ENCODE results near the gene OR8B4.
"Not testable (repeated sequence)": the region's sequence is repeated elsewhere in the genome, so short reads cannot be mapped to it uniquely, and the experiment has no call there.

OR8B4 gene, protein sequence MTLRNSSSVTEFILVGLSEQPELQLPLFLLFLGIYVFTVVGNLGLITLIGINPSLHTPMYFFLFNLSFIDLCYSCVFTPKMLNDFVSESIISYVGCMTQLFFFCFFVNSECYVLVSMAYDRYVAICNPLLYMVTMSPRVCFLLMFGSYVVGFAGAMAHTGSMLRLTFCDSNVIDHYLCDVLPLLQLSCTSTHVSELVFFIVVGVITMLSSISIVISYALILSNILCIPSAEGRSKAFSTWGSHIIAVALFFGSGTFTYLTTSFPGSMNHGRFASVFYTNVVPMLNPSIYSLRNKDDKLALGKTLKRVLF

DNA sequence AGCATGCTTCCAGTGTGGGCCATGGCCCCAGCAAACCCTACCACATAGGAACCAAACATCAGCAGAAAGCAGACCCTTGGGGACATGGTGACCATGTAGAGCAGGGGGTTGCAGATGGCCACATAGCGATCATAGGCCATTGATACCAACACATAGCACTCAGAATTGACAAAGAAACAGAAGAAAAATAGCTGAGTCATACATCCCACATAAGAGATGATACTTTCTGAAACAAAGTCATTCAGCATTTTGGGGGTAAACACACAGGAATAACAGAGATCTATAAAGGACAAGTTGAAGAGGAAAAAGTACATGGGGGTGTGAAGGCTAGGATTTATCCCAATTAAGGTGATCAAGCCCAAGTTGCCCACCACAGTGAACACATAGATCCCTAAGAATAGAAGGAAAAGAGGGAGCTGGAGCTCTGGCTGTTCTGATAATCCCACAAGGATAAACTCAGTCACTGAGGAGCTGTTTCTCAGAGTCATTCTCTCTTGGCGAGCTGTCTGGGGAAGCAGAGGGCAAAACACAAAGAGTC is at the start of gene OR8B4:
OR8B4 (minus strand) TSS at position 488 of the 538 bp plus-strand sequence; CDS start at position 488, 0 bp downstream.
- no peak for DNase-seq

DNA sequence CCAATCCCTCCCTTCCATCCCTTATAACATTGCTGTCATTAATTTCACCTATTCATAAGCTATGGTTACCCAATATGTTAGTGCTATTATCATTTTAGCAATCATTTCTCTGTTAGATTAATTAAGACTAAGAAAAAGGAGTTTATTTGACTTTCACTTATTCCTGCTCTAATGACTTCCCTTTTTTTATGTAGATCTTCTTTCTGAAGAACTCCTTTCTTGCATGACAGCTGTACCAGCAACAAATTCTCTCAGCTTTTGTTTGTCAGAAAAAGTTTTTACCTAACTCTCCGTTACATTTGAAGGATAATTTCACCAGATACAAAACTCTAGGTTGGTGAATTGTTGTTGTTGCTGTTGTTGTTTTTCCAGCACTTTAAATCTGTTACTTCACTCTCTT is 49.4 kb upstream of the OR8B4 start:
- no peak for DNase-seq

DNA sequence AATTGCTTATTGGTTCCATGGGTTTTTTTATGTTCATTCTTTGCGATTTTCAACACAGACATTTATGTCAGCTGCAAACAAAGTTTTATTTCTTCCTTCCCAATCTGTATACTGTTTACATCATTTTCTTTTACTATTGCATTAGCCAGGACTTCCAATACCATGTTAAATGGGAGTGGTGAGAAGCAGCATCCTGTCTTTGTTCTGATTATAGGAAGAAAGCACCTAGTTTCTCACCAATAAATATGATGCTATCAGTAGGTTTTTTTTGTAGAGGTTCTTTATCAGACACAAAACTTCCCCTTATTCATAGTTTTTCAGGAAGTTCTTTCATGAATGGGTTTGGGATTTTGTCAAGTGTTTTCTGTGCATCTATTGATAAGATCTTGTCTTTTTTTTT is 48.8 kb upstream of the OR8B4 start:
- DNase-seq, result no peak

DNA sequence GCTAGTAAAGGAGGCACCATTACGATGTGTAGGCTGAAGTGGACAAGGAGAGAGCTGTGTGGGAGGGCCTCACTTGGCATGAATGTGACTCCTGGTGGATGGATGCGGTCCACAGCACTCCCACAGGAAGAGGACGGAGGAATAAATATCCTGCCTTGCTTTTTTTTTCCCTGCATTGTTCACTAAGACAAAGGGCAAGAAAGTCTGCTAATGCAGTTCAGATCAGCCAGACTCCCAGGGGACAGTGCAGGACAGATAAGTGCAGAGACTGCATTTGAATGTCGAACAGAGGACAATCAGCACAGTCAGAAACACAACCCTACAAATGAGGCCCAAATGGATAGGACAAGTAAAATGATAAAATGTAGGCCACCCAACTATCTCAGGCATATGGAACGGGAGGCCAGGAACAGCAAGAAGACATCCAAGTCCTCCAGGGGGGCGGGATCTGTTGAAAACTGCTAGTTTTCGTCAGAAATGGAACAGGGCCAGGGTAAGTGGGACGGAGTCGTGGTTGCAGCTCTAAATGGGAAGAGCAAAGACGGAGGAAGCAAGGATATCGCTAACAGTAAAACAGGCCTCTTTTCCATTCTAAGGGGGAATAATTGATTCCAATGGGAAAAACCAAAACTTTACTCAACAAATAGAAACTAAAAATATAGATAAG is 46.0 kb upstream of the OR8B4 start:
- no peak for DNase-seq

DNA sequence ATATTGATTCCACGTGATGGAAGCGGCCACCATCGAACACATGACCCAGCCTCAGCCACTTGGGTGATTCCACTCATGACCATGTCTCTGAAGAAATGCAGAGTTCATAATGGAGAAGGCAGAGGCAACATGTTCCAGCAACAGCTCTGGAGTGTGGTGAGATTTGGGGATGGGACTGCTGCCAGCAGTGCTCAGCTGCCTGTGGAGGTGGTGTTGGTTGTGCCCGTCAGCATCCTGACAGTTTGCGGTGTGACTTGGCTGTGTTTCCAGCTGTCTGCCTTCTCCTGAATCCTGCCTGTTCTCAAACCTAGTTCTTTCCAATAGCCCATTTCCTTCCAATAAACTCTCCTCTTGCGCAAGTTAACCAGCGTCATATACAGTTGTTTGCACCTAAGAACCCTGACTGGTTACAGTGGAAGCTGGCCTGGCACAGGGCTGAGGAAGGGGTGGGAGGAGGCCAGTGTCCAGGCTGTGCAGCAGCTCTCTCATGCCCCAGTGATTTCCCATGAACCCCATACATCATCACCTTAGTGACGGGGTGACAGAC is 42.8 kb upstream of the OR8B4 start:
- no peak for DNase-seq

DNA sequence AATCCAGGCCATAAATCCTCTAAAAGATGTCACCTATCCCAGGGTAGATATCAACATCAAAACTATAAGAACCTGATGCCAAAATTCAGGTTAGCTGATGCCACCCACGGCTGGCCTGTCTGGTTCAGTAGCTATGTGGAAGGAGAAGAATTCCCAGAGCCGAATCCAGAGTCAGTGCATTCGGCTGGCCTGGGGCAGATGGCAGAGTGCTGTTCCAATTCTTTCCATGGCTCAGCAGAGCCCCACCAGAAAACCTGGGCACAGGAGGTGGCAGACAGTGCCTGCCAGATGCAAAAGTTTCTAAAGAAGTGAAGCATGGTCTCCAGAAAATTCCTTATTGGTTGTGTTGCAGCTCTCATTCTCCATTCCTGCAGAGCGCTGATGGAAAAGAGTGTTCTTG is 40.7 kb upstream of the OR8B4 start:
- DNase-seq, result no peak

DNA sequence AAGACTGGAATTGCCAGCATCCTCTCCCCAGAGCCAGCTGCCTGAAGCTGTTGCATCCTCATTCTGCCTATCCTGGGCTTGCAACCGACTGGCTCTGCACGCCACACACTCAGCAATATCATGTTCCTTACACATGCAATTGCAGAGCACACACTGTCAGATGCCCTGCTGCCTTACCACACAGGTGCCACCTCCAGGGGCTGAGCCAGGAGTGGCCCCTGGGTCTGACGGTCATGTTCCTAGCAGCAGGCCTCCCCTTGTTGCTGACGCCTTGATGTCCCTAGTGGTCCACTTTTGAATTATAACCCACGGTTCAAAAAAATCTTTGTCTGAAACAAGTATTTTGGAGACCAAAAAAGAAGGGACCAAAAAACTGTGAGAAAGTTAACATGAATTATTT is 39.3 kb upstream of the OR8B4 start:
- DNase-seq, result no peak

DNA sequence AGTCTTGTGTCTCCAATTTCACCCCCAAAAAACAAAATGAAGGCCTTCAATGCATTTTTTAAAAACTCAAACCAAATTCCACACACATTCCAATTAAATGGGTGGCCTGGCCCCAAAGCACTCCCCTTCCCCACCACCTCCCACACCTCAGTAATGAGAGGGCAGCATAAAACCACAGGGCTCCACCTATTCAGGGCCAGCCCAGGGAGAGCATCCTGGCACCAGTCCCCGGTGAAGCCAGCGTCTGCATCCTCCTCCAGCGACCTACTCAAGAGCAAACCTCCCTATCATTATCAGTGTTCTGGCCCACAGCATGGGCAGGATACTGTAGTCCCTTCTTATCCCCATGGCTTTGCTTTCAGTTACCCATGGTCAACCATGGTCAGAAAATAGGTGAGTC is 38.7 kb upstream of the OR8B4 start:
- DNase-seq, result no peak

DNA sequence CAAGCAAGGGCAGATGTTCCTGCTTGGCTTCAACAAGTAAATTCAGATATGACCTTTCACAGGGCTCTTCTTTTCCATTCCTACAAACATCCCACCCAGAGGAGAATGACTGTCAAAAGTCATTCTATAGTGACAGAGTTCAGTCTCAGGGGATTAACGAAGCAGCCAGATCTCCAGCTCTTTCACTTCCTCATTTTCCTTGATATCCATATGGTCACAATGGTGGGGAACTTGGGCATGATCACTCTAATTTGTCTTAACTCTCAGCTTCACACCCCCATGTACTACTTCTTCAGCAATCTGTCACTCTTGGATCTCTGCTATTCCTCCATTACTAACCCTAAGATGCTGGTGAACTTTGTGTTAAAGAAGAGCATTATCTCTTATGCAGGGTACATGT is 35.8 kb upstream of the OR8B4 start:
- DNase-seq, result no peak

DNA sequence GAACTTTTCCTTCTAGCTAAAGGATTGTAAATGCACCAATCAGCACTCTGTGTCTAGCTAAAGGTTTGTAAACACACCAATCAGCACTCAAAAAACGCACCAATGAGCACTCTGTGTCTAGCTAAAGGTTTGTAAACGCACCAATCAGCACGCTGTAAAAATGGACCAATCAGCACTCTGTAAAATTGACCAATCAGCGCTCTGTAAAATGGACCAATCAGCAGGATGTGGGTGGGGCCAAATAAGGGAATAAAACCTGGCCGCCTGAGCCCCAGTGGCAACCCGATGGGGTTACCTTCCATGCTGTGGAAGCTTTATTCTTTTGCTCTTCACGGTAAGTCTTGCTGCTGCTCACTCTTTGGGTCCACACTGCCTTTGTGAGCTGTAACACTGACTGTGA is 34.7 kb upstream of the OR8B4 start:
- not testable (repeated sequence) for DNase-seq

DNA sequence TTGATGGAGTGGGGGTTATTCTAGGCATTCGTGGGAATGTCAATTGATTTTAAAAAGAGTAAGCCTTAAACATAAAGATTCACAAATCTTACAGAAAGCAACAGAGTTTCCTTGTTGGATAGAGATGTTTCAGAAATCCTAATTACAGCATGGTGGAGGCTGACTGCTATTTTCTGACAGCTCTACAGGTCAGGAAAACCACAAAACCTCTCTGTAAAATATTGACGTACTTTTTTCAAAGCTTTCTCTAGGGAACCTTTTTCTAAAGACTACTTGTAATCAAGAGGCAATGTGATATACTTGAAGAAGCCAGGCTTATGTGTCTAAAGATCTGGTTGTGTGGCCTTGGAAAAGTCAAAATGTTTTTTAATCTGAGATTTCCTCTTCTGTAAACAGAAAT is 29.9 kb upstream of the OR8B4 start:
- no peak for DNase-seq

DNA sequence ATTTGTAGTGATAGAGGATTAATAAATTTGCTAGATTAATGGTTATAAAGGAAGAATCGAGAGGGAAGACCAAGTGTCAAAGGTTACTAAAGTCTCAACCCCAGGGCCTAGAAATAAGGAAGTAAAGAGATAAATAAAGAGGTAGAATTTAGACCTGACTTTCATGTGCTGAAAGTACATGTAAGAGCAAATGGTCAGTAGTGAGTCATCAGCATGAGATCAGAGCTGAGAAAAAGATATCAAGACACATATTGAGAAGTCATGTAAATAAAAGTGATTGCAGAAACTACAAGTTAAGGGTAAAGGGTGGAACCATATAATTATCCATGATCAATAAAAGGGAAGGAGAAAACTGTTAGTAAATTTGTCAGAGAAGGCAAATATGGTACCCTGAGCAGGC is 22.2 kb upstream of the OR8B4 start:
- no peak for DNase-seq

DNA sequence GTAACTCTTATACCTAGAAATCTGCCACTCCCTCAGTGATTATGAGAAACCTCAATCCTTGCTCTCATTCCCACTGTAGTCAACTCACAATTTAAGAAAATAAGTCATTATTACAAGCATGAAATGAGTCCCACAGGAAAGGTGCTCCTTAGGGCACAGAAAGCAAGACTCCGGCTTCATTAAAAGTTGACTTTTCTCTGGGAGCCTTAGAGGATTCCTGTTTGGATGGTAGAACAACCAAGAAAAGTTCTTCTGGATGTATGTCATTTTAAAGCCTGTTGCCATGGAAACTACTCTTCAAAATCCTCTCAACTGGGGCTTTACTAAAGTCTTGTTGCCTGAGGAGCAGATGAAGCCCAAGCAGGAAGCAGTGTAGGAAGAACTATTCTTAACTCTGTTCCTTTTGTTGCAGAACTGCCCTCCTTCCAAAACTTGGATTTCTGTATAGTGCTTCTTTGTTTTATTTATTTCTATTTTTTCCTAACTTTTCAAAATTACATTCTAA is 21.0 kb upstream of the OR8B4 start, which contains the start of gene OR8B8:
OR8B8 (minus strand) TSS at position 51 of the 505 bp plus-strand sequence. CDS start 4,611 bp downstream, outside the sequence.
- no peak for DNase-seq

DNA sequence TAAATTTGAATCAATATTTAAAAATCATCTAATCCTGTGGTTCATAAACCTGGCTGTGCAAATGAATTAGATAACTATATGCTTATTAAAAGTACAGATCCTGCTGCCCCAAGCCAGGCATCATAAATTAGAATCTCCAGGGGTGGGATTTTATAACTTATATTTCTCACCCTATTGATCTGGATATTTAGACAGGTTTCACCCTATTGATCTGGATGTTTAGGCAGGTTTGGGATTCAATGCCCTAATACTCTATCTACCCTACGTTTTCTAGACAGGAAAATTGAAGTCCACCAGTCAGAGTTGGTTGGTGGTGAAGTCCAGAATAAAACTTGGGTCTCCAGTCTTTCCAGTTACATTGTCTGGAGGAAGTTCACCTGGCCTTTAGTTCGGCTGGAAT is 18.2 kb upstream of the OR8B4 start:
- no peak for DNase-seq

DNA sequence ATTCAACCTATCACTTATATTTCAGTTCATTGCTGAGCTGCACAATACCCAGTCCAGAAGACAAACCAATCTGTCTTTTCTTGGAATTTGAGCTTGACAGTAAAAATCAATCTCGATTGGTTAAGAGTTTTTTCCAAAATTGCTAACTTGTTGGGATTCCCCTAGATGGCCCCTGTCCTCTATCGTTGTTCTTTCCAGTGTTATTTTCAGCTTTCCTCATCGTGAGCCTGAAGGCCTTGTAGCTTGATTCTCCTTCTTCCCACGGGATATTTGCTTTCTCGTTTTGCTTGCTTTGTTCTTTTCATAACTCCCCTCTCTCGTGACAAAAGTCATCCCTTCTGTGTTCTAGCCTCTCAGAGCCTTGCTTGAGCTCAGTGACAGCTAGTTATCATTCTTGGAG is 17.8 kb upstream of the OR8B4 start:
- DNase-seq, result no peak

DNA sequence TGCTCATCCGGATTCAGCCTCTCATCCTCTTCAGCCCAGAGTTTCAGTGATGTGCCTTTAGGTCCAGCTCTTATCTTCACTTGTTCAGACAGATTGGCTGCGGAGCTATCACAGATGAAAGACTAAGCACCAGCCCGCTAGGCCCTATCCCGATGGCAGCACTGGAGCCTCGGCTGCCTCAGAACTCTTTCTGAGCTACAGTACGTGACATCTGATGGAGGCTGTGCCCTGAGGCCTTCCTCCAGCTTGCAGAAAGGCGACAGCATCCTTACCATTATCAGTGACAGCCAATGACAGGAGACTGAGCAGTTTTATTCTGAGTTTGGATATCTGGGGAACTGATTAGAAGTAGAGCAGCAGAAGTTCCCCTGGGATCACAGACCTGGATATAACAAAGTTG is 16.8 kb upstream of the OR8B4 start:
- DNase-seq, result no peak

DNA sequence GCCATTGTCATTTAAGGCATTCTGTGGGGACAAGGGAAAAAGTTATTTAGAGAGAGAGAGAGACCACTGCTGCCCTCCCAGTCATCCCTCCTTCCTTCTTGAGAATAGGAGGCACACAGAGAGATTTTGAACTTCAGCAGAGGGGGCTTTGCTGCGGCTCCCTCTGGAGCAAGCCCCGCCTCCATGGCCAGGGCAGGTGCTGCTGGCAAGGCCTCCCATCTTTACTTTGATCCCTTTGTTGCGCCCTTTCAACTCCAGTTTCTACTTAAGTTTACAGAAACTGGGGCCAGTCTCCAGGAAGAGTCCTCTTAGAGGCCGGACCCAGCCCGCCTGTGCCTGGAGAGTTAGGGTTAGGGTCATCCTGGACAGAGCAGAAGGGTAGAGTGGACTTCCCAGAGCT is 16.4 kb upstream of the OR8B4 start:
- DNase-seq, result no peak

DNA sequence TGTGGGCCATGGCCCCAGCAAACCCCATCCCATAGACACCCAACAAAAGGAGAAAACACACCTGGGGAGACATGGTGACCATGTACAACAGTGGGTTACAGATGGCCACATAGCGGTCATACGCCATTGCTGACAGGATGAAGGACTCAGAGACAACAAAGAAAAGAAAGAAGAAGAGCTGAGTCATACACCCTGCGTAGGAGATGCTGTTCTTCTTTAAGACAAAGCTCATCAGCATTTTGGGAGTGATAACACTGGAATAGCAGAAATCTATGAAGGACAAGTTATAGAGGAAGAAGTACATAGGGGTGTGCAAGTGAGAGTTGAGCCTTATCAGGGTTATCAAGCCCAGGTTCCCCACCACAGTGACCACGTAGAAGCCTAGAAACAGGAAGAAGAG is 15.9 kb upstream of the OR8B4 start:
- no peak for DNase-seq

DNA sequence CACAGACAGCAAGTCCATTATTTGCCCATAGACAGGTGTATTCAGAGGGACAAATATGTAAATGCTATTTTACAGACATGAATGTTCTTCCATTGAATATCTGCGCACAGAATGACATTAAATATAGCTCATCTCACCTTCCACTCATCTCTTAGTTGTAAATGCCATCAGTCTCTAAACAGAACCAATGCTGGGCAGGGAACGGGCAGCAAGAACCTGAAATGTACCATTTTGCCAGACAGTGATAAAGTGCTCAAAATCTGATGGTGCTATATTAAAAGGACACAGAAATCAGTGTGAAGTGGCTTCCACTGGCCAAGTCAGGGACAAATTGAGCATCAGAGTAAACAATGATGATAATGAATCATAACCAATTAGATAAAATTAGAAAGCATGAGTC is 10.0 kb upstream of the OR8B4 start:
- no peak for DNase-seq

DNA sequence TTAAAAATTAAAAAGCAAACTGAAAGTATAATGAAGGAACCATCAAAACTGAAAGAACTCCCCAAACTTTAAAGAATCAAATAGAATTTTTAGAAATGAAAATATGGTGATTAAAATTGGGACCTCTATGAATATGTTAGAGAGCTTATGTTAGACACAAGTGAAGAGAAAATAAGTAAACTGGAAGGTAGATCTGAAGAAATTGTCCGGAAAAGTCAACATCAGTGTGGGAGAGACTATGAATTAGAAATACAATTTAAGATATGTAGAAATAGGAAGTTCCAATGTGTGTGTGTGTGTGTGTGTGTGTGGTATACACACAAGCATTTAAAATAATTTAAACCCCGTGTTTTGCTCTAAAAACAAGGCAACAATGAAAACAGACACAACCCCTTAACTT is 4.9 kb upstream of the OR8B4 start:
- no peak for DNase-seq

DNA sequence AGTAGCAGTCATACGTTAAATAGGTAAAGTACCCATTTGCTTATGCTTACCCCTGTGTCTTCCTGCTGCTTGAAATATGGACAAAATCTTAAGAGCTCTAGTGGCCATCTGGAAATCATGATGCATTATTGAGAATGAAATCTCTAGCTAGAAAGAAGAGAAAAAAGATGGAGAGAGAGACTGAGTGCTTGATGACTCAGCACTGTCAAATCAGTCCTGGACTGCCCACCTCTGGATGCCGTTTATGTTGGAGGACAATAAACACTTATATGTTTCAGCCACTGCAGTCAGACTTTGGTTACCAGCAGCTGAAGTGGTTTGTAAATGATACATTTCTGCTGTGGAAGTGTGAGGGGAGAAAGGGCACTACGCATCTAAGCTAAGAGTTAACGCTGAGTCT is 3.6 kb downstream of the OR8B4 start:
- DNase-seq, result no peak

DNA sequence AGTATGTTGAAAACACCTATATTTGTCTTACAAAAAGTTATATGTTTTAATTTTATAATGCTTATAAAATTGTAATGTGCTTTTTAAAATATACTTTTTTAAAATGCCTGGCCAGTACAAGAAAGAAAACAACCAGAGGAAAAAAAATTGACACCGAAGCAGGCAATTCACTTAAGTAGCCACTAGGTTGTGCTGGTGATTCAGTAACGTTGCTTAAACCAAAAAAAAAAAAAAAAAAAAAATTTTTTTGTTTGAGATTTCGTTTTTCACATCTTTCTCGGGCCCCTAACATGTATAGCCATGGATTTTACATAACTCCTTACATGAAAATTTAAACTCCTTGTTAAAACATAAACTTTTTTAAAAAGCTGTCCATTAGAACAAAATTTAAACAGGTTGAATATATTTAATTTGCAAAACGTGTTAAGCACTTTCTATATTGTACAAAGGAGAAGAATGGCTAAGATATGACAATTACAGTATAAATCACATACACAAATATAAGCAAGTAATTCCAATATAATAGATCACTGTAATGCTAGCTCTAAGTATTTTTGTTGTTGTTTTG is 9.2 kb downstream of the OR8B4 start:
- no peak for DNase-seq

DNA sequence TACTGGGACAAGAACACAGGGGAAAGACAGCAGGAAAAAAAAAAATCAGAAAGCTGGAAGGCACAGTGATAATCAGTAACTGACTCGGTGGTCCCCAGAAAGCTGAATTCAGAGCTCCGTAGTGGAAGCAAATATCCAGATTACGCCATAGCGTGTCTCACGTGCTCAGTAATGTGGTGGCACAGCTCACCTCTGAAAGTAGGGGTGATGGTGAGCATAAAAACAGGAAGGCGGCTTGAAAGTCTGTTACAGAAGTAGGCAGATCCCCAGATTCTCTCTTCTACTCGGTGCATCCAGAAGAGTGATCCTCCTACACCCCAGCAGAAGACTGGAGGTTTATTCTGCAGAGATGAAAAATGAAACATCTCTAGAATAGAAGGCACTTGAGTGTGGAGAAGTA is 14.8 kb downstream of the OR8B4 start:
- DNase-seq, result no peak

DNA sequence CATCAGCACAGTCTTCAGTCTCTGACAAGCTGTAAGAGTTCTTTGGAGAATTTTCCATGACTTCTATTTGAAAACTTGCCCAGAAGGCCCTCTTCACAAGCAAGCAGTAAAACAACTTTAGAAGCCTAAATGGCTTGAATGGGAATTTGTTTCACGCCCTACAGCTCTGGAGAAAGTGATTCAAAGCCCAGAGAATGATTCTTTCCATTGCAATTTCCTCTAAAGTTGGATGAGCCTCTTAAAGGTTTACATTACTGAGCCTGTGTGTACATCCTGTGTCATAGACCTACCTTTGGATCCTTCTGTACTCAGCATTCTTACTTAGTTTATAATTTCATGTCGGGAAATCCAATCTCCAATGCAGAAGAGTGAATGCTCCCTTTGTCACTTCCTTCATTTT is 19.1 kb downstream of the OR8B4 start:
- DNase-seq, result no peak
